MV-4-11 (cell line): ENCODE data around the gene TBC1D20.
A peak's percentile ranks its signal among the peaks of the same experiment; 100 is the strongest.

Experiments used
- DNase-seq: peaks from one replicate; lab custom pipeline; 2025; lab: John Stamatoyannopoulos, UW

Gene TBC1D20

GRCh38 chr20:420166-420620 is 42.1 kb downstream of the TBC1D20 start:
- DNase-seq: no peak

GRCh38 chr20:419556-420165 is 42.7 kb downstream of the TBC1D20 start:
- DNase-seq: no peak

GRCh38 chr20:418858-419365 is 43.4 kb downstream of the TBC1D20 start:
- no peak for DNase-seq

- no peak for DNase-seq
These were observed 44.5 kb downstream of the TBC1D20 start for GRCh38 chr20:417801-418342.

GRCh38 chr20:416950-417800 is 45.2 kb downstream of the TBC1D20 start:
- no peak for DNase-seq

- DNase-seq: peak; percentile 42
These were observed 46.5 kb downstream of the TBC1D20 start for GRCh38 chr20:415820-416322.

GRCh38 chr20:414161-414560 is 48.2 kb downstream of the TBC1D20 start:
- no peak for DNase-seq

DNA sequence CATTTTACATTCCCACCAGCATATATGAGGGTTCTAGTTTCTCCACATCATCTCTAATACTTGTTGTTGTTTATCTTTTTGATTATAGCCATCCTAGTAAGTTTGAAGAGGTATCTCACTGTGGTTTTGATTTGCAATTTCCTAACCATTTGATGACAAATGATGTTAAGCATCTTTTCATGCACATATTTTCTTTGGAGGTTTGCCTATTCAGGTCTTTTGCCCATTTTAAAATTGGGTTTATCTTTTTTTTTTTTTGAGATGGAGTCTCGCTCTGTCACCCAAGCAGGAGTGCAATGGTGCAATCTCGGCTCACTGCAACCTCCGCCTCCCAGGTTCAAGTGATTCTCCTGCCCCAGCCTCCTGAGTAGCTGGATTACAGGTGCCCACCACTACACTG is 50.3 kb downstream of the TBC1D20 start:
- no peak for DNase-seq

DNA sequence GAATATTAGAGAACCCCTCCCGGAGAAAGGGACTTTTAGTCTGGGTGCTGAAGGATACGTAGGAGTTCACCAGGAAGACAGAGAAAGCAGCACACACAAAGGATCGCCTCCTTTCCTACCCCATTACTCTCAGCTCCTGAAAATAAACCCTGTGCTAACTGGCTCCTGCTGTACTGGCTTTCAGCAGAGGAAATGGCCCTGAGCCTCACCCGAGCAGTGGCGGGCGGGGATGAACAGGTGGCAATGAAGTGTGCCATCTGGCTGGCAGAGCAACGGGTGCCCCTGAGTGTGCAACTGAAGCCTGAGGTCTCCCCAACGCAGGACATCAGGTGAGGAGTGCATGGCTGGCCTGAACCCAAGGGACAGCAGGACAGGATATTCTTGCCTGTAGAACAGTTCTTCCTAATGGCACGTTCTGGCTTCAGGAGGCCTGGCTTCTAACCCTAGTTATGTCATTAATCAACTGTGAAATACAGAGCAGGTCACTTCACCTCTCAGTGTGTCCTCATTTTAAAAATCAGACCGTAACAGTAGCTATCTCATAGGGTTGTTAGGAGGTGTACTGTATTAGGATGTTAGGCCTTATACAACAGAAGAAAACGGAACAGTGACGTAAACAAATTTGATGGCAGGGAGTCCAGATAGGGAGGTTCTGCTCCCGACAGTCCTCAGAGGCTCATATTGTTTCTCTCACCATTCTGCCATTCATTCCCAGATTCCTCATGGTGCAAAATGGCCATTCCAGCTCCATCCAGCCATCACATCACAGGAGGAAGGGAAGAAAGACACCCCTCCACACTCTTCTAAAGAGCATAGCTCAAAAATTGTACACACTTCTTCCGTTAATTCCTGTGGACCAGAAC is 52.4 kb downstream of the TBC1D20 start:
- no peak for DNase-seq

DNA sequence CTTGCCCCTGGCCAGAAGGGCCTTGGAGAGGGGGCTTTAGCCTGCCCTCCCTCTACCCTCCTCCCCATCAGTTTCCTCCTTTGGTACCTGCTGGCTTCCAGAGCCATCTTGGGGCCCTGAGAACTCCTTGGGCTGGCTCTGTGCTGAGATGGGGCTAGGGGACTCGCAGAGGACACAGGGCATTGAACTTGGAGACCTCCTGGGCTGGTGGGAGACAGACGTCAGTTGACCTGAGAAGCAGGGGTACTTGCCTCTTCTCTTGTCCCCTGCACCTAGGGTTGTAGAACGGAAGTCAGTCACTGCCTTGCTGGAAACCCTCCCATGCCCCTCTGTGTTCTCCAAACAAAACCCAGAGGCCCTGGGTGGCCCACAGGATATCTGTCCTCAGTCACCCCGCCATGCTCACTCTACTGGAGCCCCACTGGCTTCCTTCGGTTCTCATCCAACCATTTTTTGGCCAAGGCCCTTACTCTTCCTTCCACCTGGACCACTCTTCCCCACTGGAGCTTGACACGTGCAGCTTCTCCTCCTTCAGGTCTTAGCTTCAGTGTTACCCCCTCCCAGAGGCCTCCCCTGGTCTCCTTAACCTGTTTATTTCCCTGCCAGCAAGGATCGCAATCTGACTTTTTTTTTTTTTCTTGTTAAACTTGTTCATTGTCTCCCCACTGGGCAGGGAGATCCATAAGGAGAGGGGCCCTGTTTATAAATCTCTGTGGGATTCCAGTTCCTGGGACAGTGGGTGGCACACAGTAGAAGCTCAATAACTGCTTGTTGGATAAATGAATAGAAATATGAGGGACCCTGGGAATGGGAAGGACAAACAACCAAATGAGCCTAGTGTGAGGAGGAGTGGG is 53.3 kb downstream of the TBC1D20 start:
- no peak for DNase-seq

DNA sequence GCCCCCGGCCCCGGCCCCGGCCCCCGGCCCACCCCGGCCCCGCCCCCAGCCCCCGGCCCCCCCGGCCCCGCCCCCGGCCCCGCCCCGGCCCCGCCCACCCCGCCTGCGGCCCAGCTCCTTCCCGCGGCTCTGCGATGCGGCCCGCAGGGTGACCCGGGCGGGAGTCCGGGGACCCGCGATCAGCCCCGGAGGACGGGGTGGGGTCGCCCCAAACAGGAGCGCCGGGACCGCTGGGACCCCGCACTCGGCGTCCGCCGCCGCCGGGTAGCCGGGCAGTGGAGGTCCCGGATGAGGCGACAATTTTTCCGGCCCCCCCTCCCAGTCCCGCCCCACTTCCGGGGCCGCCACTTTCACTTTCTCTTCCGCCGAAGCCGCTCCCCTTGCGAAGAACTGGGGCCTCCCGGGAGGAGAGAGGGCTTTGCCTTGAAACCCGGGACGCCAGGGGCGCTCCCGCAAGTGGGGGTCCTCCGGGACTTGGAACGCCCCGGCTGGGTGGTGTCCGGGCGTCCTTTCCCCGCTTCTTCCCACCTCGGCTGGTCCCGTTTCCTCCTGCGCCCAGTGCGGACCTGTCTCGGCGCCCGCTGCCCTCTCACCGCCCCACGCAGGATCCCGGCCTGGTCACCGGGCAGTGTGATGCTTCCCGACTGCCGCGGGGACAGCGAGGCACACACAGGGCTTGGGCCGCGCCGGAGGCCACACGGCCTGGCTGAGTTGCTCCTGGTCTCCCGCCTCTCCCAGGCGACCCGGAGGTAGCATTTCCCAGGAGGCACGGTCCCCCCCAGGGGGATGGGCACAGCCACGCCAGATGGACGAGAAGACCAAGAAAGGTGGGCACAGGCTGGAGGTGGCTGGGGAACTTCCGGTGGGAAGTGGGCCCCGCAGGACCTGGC is 54.1 kb downstream of the TBC1D20 start, which contains the start of gene RBCK1:
RBCK1 (plus strand) TSS at position 347 of the 890 bp plus-strand sequence; CDS start at position 806, 459 bp downstream.
- peak; percentile 70 for DNase-seq

- DNase-seq: peak; percentile 69
These were observed 55.0 kb downstream of the TBC1D20 start for GRCh38 chr20:407133-407952.

DNA sequence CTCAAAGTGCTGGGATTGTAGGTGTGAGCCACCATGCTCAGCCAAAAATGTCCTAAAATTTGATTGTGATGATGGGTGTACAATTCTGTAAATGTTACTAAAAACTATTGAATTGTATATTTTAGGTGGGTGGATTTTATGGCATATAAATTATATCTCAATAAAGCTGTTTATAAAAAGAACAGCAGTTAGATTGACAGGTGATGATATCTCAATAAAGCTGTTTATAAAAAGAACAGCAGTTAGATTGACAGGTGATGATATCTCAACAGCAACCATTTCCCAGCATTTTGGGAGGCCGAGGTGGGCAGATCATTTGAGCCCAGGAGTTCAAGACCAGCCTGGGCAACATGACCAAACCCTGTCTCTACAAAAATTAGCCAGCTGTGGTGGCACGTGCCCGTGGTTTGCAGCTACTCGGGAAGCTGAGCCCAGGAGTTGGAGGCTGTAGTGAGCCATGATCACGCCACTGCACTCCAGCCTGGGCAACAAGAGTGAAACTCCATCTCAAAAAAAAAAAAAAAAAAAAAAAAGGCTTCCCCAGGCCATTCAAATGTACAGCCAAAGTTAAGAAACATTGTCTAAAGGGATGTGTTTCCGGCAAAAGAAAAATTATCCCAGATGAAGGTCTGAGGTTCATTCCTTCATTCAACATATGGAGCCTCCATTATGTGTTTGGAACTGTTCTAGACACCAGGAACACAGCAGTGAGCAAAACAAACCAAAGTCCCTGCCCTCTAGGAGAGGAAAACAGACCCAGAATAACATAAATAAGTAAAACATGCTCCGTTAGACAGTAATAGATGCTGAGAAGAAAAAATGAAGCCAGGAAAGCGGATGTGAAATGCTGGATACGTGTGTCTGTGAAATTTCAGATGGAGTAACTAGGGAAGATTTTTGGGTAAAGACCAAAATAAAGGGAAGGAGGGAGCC is 55.9 kb downstream of the TBC1D20 start:
- no peak for DNase-seq

- DNase-seq: no peak
These were observed 58.2 kb downstream of the TBC1D20 start for GRCh38 chr20:404088-404487.

GRCh38 chr20:403582-403957 is 58.8 kb downstream of the TBC1D20 start:
- no peak for DNase-seq

- no peak for DNase-seq
These were observed 59.3 kb downstream of the TBC1D20 start for GRCh38 chr20:402898-403581.

- no peak for DNase-seq
These were observed 59.8 kb downstream of the TBC1D20 start for GRCh38 chr20:402496-402885.
